HUES6 (cell line): Measurements from ENCODE around the gene FNDC3B.

Experiments
- H3K27ac ChIP-seq: 2 replicates; pipeline ENCODE4 v1.7.0; 2013; ENCODE audit warnings: low read depth, mild to moderate bottlenecking, low read length, inconsistent platforms
- H3K27me3 ChIP-seq: 2 replicates; pipeline ENCODE4 v1.6.1; 2013; ENCODE audit warnings: low read length; ENCODE audit not compliant: control insufficient read depth, insufficient read depth
- H3K36me3 ChIP-seq: 2 replicates; pipeline ENCODE4 v1.6.1; 2013; ENCODE audit warnings: low read length; ENCODE audit not compliant: control insufficient read depth, insufficient read depth
- H3K4me1 ChIP-seq: 2 replicates; pipeline ENCODE4 v1.6.1; 2013; ENCODE audit warnings: low read length; ENCODE audit not compliant: control insufficient read depth, insufficient read depth
- H3K4me3 ChIP-seq: 2 replicates; pipeline ENCODE4 v1.5.1; 2013; ENCODE audit warnings: low read depth, low read length
- H3K9ac ChIP-seq: one replicate; pipeline ENCODE4 v1.6.1; 2013; ENCODE audit warnings: mild to moderate bottlenecking, low read length
- H3K9me3 ChIP-seq: 2 replicates; pipeline ENCODE4 v1.6.1; 2013; ENCODE audit warnings: low read depth, low read length; ENCODE audit not compliant: control insufficient read depth, insufficient read depth

Gene FNDC3B

DNA sequence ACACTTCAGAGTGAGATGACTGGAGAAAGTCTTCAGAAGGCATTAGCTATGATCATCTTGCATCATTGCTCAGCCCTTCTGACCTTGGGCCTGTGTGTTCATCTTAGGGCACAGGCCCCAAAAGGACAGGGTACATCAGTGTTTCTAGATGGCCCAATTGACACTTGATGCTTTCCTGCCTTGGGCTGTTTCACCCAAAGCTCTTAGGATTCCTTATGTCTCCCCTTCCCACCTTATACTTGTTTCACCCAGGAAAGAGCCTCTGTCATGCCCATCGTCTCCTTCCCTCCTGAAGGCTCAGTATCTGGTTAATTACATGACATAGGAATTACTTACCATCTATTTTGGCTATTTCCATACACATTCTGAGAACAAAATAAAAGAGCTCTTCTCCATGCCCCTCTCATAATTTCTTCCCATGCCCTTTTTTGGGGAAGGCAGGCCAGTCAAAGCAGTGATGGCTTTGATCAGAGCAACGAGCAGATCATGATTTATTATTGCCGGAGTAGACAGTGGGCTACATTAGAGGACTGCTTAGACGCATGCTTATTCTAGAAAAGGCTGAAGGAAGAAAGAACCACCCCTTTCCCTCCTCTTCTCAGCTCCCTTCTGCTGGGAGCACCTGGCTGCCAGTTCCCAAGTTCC, 335.9 kb downstream of the FNDC3B start:
- no peak overlapping the region for H3K9ac ChIP-seq
- peaks cover 55% of the 10 kb centered on the region for H3K36me3 ChIP-seq
- H3K4me1 ChIP-seq: no peaks in the 10 kb centered on the region
- H3K27me3 ChIP-seq: no peaks in the 10 kb centered on the region
- H3K27ac ChIP-seq: no peak overlapping the region
- H3K4me3 ChIP-seq: no peak overlapping the region
- H3K9me3 ChIP-seq: peaks cover 6% of the 10 kb centered on the region

DNA sequence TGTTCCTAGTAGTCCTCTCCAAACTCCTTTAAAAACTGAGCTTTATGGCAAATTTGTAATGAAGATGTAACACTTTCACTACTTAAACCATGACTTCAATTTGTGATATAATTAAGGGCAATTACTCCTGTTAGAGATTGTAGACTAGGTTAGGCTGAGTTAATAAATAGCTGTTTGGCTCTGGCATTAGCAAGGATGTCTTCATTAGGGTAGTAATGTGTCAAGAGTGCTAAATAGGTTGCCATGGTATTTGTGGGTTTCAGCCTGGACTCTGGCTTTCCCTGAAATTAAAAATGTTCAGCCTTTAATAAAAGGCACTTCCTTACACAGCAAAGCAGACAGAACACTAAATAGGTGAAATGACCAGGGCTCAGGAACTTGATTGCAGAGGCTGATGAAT, 337.0 kb downstream of the FNDC3B start:
- H3K27ac ChIP-seq: no peak overlapping the region
- H3K36me3 ChIP-seq: peaks cover 60% of the 10 kb centered on the region
- no peaks in the 10 kb centered on the region for H3K27me3 ChIP-seq

DNA sequence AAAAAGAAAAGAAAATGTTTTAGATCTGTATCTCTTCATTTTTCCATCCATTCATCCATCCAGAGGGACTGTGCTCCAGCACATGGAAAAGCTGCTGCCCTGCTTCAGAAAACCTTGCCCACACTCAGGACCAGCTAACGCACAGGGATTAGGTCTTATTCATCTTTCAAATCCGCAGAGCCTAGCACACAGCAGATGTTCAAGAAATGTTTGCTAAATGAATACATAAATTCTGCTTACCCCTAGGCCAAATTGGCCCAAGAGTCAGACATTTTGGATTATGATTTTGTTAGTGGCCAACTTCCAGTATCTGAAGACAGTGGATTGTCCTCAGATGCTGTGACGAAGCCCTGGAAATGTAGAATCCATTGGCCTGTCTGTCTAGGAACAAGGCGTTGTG, 337.5 kb downstream of the FNDC3B start:
- peaks cover 58% of the 10 kb centered on the region for H3K36me3 ChIP-seq
- H3K4me1 ChIP-seq: no peaks in the 10 kb centered on the region
- no peak overlapping the region for H3K4me3 ChIP-seq
- H3K9ac ChIP-seq: no peak overlapping the region
- H3K27ac ChIP-seq: no peak overlapping the region
- no peaks in the 10 kb centered on the region for H3K27me3 ChIP-seq
- H3K9me3 ChIP-seq: peaks cover 11% of the 10 kb centered on the region

More for the DNA sequence above, 337.0 kb downstream of the FNDC3B start:
- Histone ChIP-seq H3K9ac (no peak overlapping the region), H3K9me3 (peaks cover 11% of the 10 kb centered on the region), H3K4me1 (no peaks in the 10 kb centered on the region), H3K4me3 (no peak overlapping the region)

DNA sequence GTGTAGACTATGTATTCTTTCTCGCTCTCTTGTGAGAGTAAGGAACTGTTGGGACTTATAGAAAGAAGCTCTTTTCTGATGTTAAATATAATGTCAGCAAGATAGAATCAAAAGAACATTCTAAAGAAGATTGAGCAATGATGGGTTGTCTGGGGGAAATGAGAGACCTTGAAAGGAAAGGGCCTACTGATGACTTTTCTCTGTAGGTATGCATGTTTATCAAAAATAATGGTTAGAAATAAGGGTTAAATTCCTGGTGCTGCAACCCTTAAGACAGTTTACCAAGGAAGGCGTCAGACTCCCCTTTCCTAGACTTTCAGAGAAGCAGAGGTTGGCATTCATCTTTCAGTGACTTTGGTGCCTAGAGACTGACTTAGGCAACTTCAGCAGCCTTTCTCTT, 339.1 kb downstream of the FNDC3B start:
- Histone ChIP-seq H3K9ac (no peak overlapping the region), H3K36me3 (peaks cover 48% of the 10 kb centered on the region), H3K27me3 (no peaks in the 10 kb centered on the region), H3K27ac (no peak overlapping the region), H3K4me1 (no peaks in the 10 kb centered on the region), H3K4me3 (no peak overlapping the region), H3K9me3 (peaks cover 11% of the 10 kb centered on the region)

DNA sequence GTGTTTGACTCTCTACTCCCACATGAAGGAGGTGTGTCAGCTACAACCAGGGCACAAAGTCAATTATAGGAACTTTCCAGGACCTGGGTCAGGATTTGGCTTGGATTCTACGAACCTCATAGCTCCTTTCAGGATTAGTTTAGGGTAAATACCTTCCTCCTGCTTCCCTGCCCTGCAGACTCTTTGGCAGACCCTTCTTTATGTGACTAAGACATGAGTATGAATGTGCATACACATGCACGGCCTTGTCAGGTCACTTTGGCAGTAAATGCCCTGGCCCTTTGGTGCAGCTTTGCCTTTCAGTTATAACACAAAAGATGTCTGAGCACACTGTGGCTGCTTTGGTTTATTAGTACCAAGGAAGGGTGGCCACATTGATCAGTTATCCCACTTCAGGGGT, 340.0 kb downstream of the FNDC3B start:
- peaks cover 11% of the 10 kb centered on the region for H3K9me3 ChIP-seq
- H3K4me1 ChIP-seq: no peaks in the 10 kb centered on the region
- H3K27me3 ChIP-seq: no peaks in the 10 kb centered on the region
- no peak overlapping the region for H3K4me3 ChIP-seq
- H3K9ac ChIP-seq: no peak overlapping the region
- peaks cover 48% of the 10 kb centered on the region for H3K36me3 ChIP-seq
- H3K27ac ChIP-seq: no peak overlapping the region

DNA sequence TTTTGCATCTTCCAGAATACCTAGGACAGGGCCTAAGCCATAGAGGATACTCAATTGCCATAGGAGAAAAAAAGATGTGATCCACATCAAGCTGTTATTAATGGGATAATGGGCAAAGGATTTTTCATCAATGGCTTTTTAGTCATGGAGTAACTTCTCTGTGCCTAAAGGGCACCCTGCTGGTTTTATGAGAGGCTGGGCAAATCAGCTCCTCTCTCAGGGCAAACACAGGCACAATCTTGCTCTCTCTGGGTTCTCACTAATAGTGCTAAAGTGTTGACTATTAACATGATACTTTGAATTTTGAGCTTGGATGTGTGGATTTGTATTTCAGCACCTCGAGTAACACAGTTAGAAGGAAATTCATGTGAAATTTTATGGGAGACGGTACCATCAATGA, 341.3 kb downstream of the FNDC3B start:
- H3K9ac ChIP-seq: no peak overlapping the region
- no peaks in the 10 kb centered on the region for H3K4me1 ChIP-seq
- H3K27me3 ChIP-seq: no peaks in the 10 kb centered on the region
- H3K27ac ChIP-seq: no peak overlapping the region
- no peak overlapping the region for H3K4me3 ChIP-seq
- H3K36me3 ChIP-seq: peaks cover 48% of the 10 kb centered on the region
- peaks cover 11% of the 10 kb centered on the region for H3K9me3 ChIP-seq

DNA sequence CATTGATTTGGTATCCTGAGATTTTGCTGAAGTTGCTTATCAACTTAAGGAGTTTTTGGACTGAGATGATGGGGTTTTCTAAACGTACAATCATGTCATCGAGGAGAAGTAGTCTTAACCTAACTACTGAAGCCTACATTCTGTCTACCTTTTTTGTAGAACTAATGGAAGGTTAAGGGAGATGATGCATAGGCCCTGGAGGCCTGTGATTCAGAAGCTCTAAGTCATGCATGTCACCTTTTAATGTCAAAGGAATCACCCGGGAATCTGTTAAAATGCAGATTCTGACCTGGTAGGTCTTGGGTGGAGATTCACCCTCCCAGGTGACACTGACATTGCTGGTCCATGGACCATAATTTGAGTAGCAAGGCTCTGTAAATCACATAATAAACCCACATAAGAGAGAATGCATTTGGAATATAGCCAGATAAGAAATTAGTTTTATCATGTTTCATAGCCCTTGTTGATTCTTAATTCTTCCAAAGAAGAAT, 344.0 kb downstream of the FNDC3B start:
- Histone ChIP-seq H3K4me3 (no peak overlapping the region), H3K9ac (no peak overlapping the region), H3K4me1 (no peaks in the 10 kb centered on the region), H3K27ac (no peak overlapping the region), H3K9me3 (peaks cover 11% of the 10 kb centered on the region), H3K27me3 (no peaks in the 10 kb centered on the region), H3K36me3 (peaks cover 27% of the 10 kb centered on the region)

DNA sequence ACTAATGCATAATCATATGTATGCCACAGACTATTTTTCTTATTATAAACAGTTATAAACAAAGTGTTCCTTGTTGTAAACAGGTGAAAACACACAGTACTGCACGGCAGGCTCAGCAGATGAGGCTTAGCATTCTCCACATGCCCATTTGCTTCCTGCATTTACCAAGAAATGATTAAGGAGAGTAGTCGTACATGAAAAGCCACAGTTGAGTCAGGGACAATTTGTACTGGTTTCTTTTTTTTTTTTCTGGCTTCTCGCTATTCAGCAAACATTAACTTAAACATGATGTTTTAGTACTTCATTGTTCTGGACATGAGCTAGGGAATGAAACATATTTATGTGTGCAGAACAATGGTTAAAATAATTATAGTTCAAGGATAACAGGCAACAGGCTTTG, 345.5 kb downstream of the FNDC3B start:
- Histone ChIP-seq H3K4me3 (no peak overlapping the region), H3K27ac (no peak overlapping the region), H3K9me3 (peaks cover 5% of the 10 kb centered on the region; the same call in 1 of the 2 replicates), H3K9ac (no peak overlapping the region), H3K36me3 (peaks cover 12% of the 10 kb centered on the region), H3K4me1 (no peaks in the 10 kb centered on the region), H3K27me3 (no peaks in the 10 kb centered on the region)

DNA sequence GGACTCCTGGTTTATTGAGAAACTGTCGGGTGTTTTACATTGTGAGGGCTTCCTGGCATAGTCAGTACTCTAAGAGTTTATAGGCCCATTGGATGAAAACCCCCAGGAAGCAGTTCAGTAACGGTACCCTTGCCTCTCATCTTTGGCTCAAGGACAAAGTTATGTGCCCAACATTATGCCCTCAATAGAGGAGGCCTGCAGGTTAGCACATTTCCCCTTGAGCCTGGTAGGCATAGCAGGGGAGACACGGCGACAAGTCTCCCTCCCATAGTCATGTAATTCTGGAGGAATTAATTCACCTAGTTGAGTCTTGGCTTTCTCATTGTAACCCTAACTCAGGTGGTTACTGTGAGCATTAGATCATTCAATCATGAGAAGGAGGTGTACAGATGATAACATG, 348.4 kb downstream of the FNDC3B start:
- no peaks in the 10 kb centered on the region for H3K9me3 ChIP-seq
- H3K9ac ChIP-seq: no peak overlapping the region
- no peaks in the 10 kb centered on the region for H3K27me3 ChIP-seq
- H3K4me3 ChIP-seq: no peak overlapping the region
- peaks cover 2% of the 10 kb centered on the region; the same call in 1 of the 2 replicates for H3K36me3 ChIP-seq
- H3K27ac ChIP-seq: no peak overlapping the region
- no peaks in the 10 kb centered on the region for H3K4me1 ChIP-seq

DNA sequence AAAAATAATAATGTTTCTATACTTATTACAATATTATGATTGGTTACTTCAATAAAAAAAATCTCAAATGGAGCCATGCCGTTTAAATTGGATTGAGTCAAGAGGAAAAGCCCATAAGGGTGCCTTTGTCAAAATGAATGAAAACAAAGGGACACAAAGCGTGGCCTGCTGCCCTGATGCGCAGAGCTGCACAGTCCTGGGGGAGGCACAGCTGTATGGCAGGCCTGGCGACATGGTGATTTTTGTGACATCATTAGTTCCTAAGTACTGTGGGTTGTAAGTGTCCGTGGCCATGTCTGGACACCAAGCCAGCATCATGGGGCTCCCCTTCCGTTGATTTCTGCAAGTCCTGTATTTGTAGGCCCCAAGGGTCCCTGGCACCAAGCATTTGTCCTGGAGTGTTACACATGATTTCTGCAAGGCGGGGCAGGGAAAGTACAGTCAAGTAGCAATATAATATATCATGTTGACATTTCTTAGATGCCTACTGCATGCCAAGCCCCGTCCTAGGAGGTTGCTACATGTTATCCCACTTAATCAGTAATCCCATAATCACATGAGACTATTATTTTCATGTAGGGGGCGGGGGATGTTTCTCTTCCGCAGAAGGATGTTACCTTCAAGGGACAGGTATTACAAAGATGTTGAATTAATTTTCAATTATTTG, 349.2 kb downstream of the FNDC3B start:
- Histone ChIP-seq H3K27me3 (no peaks in the 10 kb centered on the region), H3K36me3 (peaks cover 2% of the 10 kb centered on the region; the same call in 1 of the 2 replicates)

DNA sequence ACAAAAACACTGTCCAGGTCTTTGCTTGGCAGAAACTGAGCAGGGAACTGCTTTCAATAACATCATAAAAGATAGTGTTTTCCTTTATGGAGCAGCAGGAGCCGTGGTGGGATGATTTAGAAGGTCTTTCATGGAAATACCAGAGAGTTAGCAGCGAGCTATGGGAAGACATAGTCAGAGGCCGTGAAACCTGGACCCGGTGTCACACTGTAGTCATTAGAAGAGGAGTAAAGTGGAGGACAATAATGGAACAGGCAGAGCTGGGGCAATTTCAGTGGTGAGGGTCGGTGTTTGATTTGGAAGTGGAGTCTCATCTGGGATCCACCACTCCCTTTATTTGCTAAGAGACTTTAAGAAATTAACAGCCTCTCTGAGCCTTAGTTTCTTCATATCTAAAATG, 351.4 kb downstream of the FNDC3B start:
- Histone ChIP-seq H3K27me3 (no peaks in the 10 kb centered on the region), H3K4me3 (no peak overlapping the region), H3K9ac (no peak overlapping the region), H3K4me1 (no peaks in the 10 kb centered on the region), H3K36me3 (peaks cover 2% of the 10 kb centered on the region; the same call in 1 of the 2 replicates), H3K9me3 (no peaks in the 10 kb centered on the region), H3K27ac (no peak overlapping the region)

More for the DNA sequence above, 349.2 kb downstream of the FNDC3B start:
- Histone ChIP-seq H3K4me3 (no peak overlapping the region), H3K9me3 (no peaks in the 10 kb centered on the region), H3K27ac (no peak overlapping the region), H3K4me1 (no peaks in the 10 kb centered on the region), H3K9ac (no peak overlapping the region)
